ENCODE measurements around the gene CYP39A1. TPM values are rescaled to one million over a fixed set of nuclear protein-coding genes. Genes with fewer than 3 reads are reported as not detected.

Gene CYP39A1
- total and polyA plus RNA-seq, 2 donors (not counting 1 experiment from before 2014, with no cell fraction given), result not detected

DNA sequence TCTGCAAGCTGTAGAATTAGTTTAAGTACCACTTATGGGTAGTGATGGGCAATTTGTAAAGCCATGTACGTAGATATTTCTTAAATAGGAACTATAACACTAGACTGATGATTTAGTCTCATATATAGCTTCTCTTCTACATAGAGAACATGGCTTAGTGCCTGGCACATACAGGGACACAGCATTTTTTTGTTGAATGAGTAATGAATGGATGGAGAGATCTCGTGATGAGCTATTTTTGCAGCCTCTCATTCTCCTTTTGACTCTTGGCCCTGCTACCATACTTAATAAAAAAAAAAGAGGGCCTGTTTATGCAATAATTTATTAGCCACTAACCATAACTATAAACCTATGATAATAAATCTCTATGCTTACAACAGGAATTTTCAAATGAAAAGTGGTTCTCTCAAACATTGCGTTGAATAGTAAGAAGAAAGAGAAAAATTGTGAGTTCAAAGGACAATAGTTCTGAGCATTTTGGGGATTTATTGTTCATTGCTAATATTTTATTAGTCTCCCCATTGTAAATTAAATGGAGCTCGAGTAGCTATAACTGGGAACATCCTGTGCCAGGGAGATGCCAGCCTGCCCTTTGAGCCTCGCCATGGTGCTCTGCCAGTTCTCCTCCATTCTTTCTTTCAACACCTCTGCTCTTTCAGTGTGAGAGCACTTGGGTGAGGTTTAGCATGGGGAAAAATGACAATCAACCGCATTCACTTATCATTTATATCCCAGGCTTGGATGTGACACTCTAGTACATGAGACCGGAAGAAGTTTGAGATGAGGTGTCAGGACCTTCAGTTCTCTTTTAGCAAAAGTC is 146.7 kb downstream of the CYP39A1 start:
- ChIA-PET POLR2A (no interaction called here), CTCF (no interaction called here)
- H3K27me3 ChIP-seq (replicated peaks in 1 of 4; ENCODE audit: control extremely low read depth in 1 of 4, control insufficient read depth in 3 of 4, insufficient read depth in 4 of 4, low read length in 3 of 4), result no peaks in the 10 kb centered on the region
- H3K79me2 ChIP-seq (ENCODE audit: control insufficient read depth, insufficient read depth, low read length), result no peaks in the 10 kb centered on the region
- ATAC-seq (ENCODE audit: low read depth) (no peak), DNase-seq (no peak)
- H3K4me1 ChIP-seq (ENCODE audit: control insufficient read depth in 2 of 2, insufficient read depth in 2 of 2, low read length in 2 of 2), result no peaks in the 10 kb centered on the region
- intact Hi-C loops (cut with micrococcal nuclease), result no loop called here
- H4K20me1 ChIP-seq (ENCODE audit: control insufficient read depth, insufficient read depth, low read length, poor library complexity, severe bottlenecking), result no peaks in the 10 kb centered on the region
- H3K9me3 ChIP-seq (ENCODE audit: control extremely low read depth in 1 of 3, control insufficient read depth in 2 of 3, insufficient read depth in 1 of 3, low read length in 2 of 3), result no peaks in the 10 kb centered on the region
- no peaks in the 10 kb centered on the region for H3K36me3 ChIP-seq (replicated peaks in 1 of 2; ENCODE audit: control extremely low read depth in 1 of 2, control insufficient read depth in 1 of 2, extremely low read depth in 1 of 2, insufficient read depth in 2 of 2, low read length in 1 of 2)
- Mint-ChIP-seq H3K9me3 (ENCODE audit: insufficient read depth) (no peaks in the 10 kb centered on the region), H3K4me1 (no peaks in the 10 kb centered on the region), H3K4me3 (no peak overlapping the region), H3K27ac (no peak overlapping the region), H3K27me3 (peaks cover 18% of the 10 kb centered on the region)
- no peak overlapping the region for H2AFZ ChIP-seq (ENCODE audit: insufficient read depth, low read depth, low read length, poor library complexity, severe bottlenecking)
- WGBS (ENCODE audit: insufficient coverage), result no CpG with 5 or more reads among the region's 7 CpGs
- H3K4me3 ChIP-seq (ENCODE audit: control extremely low read depth in 1 of 5, extremely low read depth in 1 of 5, insufficient read depth in 1 of 5, low read depth in 2 of 5, low read length in 4 of 5), result no peak overlapping the region
- TF ChIP-seq EZH2 (IDR thresholded peaks at IDR 0.05; ENCODE audit: borderline replicate concordance, insufficient read depth, low read depth, low read length, poor library complexity, severe bottlenecking), result no peak
- no peak for TF ChIP-seq CTCF (IDR thresholded peaks at IDR 0.05)
- H3K9ac ChIP-seq (ENCODE audit: low read length), result no peak overlapping the region
- H3K4me2 ChIP-seq (replicated peaks; ENCODE audit: low read depth, low read length, poor library complexity, severe bottlenecking), result no peak overlapping the region
- H3K27ac ChIP-seq (ENCODE audit: low read length in 2 of 2), result no peak overlapping the region

DNA sequence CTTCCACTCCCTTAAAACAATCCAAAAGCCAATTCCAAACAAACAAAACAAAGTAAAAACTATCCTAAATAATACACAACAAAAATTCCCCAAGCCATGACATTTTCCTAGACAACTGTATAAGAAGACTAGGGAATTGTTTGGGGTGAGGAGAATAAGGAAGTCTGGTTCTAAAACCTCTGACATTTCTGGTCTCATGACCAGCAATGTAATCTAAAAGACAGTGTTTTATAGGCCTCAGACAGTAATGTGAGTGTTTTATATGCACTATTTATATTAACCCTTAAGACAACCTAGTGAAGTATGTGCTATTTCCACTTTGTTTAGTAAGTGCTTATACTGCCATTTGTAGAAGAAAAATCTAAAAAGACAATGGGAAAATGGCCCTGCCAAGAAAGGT is 148.4 kb downstream of the CYP39A1 start:
- Histone ChIP-seq H3K4me1 (ENCODE audit: control insufficient read depth in 2 of 2, insufficient read depth in 2 of 2, low read length in 2 of 2) (no peaks in the 10 kb centered on the region), H3K27me3 (replicated peaks in 1 of 4; ENCODE audit: control extremely low read depth in 1 of 4, control insufficient read depth in 3 of 4, insufficient read depth in 4 of 4, low read length in 3 of 4) (peaks cover 0 to 5% (median 4%) of the 10 kb centered on the region in 4 experiments), H3K79me2 (ENCODE audit: control insufficient read depth, insufficient read depth, low read length) (no peaks in the 10 kb centered on the region), H3K36me3 (replicated peaks in 1 of 2; ENCODE audit: control extremely low read depth in 1 of 2, control insufficient read depth in 1 of 2, extremely low read depth in 1 of 2, insufficient read depth in 2 of 2, low read length in 1 of 2) (no peaks in the 10 kb centered on the region), H3K27ac (ENCODE audit: low read length in 2 of 2) (no peak overlapping the region), H3K9me3 (ENCODE audit: control extremely low read depth in 1 of 3, control insufficient read depth in 2 of 3, insufficient read depth in 1 of 3, low read length in 2 of 3) (no peaks in the 10 kb centered on the region), H4K20me1 (ENCODE audit: control insufficient read depth, insufficient read depth, low read length, poor library complexity, severe bottlenecking) (no peaks in the 10 kb centered on the region), H3K9ac (ENCODE audit: low read length) (no peak overlapping the region), H3K4me2 (replicated peaks; ENCODE audit: low read depth, low read length, poor library complexity, severe bottlenecking) (no peak overlapping the region), H3K4me3 (ENCODE audit: control extremely low read depth in 1 of 5, extremely low read depth in 1 of 5, insufficient read depth in 1 of 5, low read depth in 2 of 5, low read length in 4 of 5) (no peak overlapping the region), H2AFZ (ENCODE audit: insufficient read depth, low read depth, low read length, poor library complexity, severe bottlenecking) (no peak overlapping the region)
- ChIA-PET CTCF (no interaction called here), POLR2A (no interaction called here)
- Mint-ChIP-seq H3K4me1 (no peaks in the 10 kb centered on the region), H3K4me3 (no peak overlapping the region), H3K27me3 (peaks cover 27% of the 10 kb centered on the region), H3K9me3 (ENCODE audit: insufficient read depth) (no peaks in the 10 kb centered on the region), H3K27ac (no peak overlapping the region)
- intact Hi-C loops (cut with micrococcal nuclease), result no loop called here
- TF ChIP-seq CTCF (IDR thresholded peaks at IDR 0.05), result no peak
- TF ChIP-seq EZH2 (IDR thresholded peaks at IDR 0.05; ENCODE audit: borderline replicate concordance, insufficient read depth, low read depth, low read length, poor library complexity, severe bottlenecking), result no peak
- DNase-seq, result no peak
- no peak for ATAC-seq (ENCODE audit: low read depth)
